Measurements from ENCODE around the gene CLGN.

Gene CLGN

DNA sequence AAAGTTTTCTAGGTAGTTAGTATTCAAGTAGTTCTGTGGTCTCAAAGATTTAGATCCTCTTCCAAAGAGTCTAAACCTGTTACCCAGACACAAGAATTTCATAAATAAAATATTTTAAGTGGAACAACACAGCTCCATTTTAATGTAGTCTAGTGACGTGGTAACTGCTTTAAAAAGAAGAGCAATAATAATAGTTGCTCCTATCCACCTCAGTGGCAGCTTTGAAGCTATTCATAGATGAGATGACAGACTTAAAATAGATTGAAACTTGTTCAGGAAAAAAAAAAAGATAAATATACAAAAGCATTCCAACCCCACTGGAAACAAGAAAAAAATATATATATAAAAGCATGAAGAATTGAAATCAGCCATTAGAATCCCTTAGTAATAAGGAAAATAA lies 39.4 kb downstream of the CLGN start:
- no peak for TF ChIP-seq EZH2phosphoT487 (IDR thresholded peaks at IDR 0.05; ENCODE audit: borderline replicate concordance, low read length)
- TF ChIP-seq, protein P1, sequence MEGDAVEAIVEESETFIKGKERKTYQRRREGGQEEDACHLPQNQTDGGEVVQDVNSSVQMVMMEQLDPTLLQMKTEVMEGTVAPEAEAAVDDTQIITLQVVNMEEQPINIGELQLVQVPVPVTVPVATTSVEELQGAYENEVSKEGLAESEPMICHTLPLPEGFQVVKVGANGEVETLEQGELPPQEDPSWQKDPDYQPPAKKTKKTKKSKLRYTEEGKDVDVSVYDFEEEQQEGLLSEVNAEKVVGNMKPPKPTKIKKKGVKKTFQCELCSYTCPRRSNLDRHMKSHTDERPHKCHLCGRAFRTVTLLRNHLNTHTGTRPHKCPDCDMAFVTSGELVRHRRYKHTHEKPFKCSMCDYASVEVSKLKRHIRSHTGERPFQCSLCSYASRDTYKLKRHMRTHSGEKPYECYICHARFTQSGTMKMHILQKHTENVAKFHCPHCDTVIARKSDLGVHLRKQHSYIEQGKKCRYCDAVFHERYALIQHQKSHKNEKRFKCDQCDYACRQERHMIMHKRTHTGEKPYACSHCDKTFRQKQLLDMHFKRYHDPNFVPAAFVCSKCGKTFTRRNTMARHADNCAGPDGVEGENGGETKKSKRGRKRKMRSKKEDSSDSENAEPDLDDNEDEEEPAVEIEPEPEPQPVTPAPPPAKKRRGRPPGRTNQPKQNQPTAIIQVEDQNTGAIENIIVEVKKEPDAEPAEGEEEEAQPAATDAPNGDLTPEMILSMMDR (IDR thresholded peaks at IDR 0.05; ENCODE audit: low read depth, low read length, poor library complexity, severe bottlenecking) = no peak
- no peaks in the 10 kb centered on the region for H4K20me1 ChIP-seq (ENCODE audit: control insufficient read depth, insufficient read depth, low read depth, low read length)
- H3K4me1 ChIP-seq (ENCODE audit: control insufficient read depth, low read length) = no peaks in the 10 kb centered on the region

DNA sequence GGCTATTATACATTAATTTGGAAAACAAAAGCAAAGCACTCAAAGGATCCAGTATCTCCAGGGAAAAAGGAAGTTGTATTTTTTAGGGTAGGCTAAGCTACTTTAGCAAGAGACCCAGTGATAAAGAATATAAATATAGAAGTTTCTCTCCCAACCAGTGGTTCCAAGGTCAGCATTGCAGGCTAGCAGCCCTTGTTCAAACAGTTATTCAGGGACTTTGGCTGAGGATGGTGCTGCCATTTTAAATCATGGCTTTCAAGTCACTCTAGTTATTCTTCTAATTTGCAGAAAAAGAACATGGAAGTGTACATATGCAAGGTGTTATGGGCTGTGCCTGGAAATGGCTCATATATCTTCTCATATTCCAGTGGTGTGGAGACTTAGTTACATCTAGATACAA lies 44.7 kb downstream of the CLGN start:
- H3K36me3 ChIP-seq (ENCODE audit: control insufficient read depth, low read length) = peaks cover 7% of the 10 kb centered on the region; the same call in 1 of the 2 replicates
- H3K9me2 ChIP-seq (replicated peaks; ENCODE audit: control insufficient read depth, low read length) = no peaks in the 10 kb centered on the region
- H3K27me3 ChIP-seq (ENCODE audit: control insufficient read depth, low read length) = no peaks in the 10 kb centered on the region
- no peak overlapping the region for H3K27ac ChIP-seq (ENCODE audit: low read depth, low read length)
- H3F3A ChIP-seq (ENCODE audit: control insufficient read depth, insufficient read depth) = no peaks in the 10 kb centered on the region
- no peaks in the 10 kb centered on the region for H3K4me1 ChIP-seq (ENCODE audit: control insufficient read depth, low read length)
- TF ChIP-seq, protein P1 (IDR thresholded peaks at IDR 0.05; ENCODE audit: low read depth, low read length, poor library complexity, severe bottlenecking) = no peak
- TF ChIP-seq EZH2phosphoT487 (IDR thresholded peaks at IDR 0.05; ENCODE audit: borderline replicate concordance, low read length) = no peak
- peaks cover 7% of the 10 kb centered on the region for H3K79me2 ChIP-seq (ENCODE audit: control insufficient read depth, low read length)
- no peak overlapping the region for H3K4me3 ChIP-seq (ENCODE audit: low read length)
- H3K4me2 ChIP-seq (ENCODE audit: low read length) = no peak overlapping the region
- H4K20me1 ChIP-seq (ENCODE audit: control insufficient read depth, insufficient read depth, low read depth, low read length) = no peaks in the 10 kb centered on the region
- no peaks in the 10 kb centered on the region for H3K9me3 ChIP-seq (ENCODE audit: control insufficient read depth, insufficient read depth, low read length)

More for the DNA sequence above, 39.4 kb downstream of the CLGN start:
- H3K27ac ChIP-seq (ENCODE audit: low read depth, low read length) = no peak overlapping the region
- H3K27me3 ChIP-seq (ENCODE audit: control insufficient read depth, low read length) = no peaks in the 10 kb centered on the region
- no peak overlapping the region for H3K4me3 ChIP-seq (ENCODE audit: low read length)
- no peaks in the 10 kb centered on the region for H3K9me2 ChIP-seq (replicated peaks; ENCODE audit: control insufficient read depth, low read length)
- H3K9me3 ChIP-seq (ENCODE audit: control insufficient read depth, insufficient read depth, low read length) = no peaks in the 10 kb centered on the region
- H3K36me3 ChIP-seq (ENCODE audit: control insufficient read depth, low read length) = no peaks in the 10 kb centered on the region
- no peak overlapping the region for H3K4me2 ChIP-seq (ENCODE audit: low read length)
- no peaks in the 10 kb centered on the region for H3K79me2 ChIP-seq (ENCODE audit: control insufficient read depth, low read length)
- H3F3A ChIP-seq (ENCODE audit: control insufficient read depth, insufficient read depth) = no peaks in the 10 kb centered on the region

DNA sequence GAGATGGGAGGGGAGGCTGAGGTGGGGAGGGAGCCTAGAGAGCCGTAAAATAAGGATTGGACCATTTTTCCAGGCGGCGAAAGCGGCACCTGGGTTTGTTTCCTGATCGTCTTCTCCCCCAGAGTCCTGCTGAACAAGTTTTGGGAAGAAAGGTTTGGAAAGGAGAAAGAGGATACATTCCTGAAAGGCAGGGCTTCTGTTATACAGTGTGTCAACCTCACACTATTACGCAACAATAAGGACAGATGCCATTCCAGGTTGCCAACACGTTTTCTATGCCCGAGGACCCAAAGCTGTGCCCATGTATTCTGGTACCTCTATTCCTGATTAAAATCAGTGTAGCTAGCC lies 53.3 kb downstream of the CLGN start:
- Histone ChIP-seq H3K79me2 (ENCODE audit: control insufficient read depth, low read length) (peaks cover 48% of the 10 kb centered on the region), H3K27ac (ENCODE audit: low read depth, low read length) (no peak overlapping the region), H3K4me2 (ENCODE audit: low read length) (peak overlapping the region; percentile 82), H3K4me1 (ENCODE audit: control insufficient read depth, low read length) (peaks cover 22% of the 10 kb centered on the region), H3K9me3 (ENCODE audit: control insufficient read depth, insufficient read depth, low read length) (no peaks in the 10 kb centered on the region), H3K9me2 (replicated peaks; ENCODE audit: control insufficient read depth, low read length) (no peaks in the 10 kb centered on the region), H3K27me3 (ENCODE audit: control insufficient read depth, low read length) (no peaks in the 10 kb centered on the region), H3K4me3 (ENCODE audit: low read length) (peak overlapping the region; percentile 94), H3K36me3 (ENCODE audit: control insufficient read depth, low read length) (no peaks in the 10 kb centered on the region), H4K20me1 (ENCODE audit: control insufficient read depth, insufficient read depth, low read depth, low read length) (0 out of 2 replicates have a peak, but pooled peaks cover 7% of the 10 kb centered on the region), H3F3A (ENCODE audit: control insufficient read depth, insufficient read depth) (no peaks in the 10 kb centered on the region)
- TF ChIP-seq, protein P1 (IDR thresholded peaks at IDR 0.05; ENCODE audit: low read depth, low read length, poor library complexity, severe bottlenecking) = no peak
- TF ChIP-seq EZH2phosphoT487 (IDR thresholded peaks at IDR 0.05; ENCODE audit: borderline replicate concordance, low read length) = no peak

Measured in DOHH2 (cell line).